HepG2 (cell line): ENCODE measurements around the gene GPER1. TPM values are rescaled to one million over a fixed set of nuclear protein-coding genes. Genes with fewer than 3 reads are reported as not detected.

Experiments used
- GABPB1 ChIP-seq: IDR thresholded peaks from 2 replicates; pipeline ENCODE4 v1.6.1; 2016; ENCODE audit warnings: mild to moderate bottlenecking, missing genetic modification reagents, moderate library complexity, missing compliant biosample characterization
- GATAD2A ChIP-seq: IDR thresholded peaks from 2 replicates; pipeline ENCODE4 v1.6.1; 2016
- GMEB2 ChIP-seq: IDR thresholded peaks from 2 replicates; pipeline ENCODE4 v1.6.1; 2016; ENCODE audit warnings: missing biosample characterization, missing genetic modification reagents, low read depth
- HNRNPH1 ChIP-seq: fragments of 200-400 bp; formaldehyde crosslinking; optimal IDR thresholded peaks from 2 replicates; pipeline ENCODE3; 2017; ENCODE audit warnings: mild to moderate bottlenecking, low read depth, low read length
- HNRNPL ChIP-seq: fragments of 200-400 bp; formaldehyde crosslinking; IDR thresholded peaks from 2 replicates; pipeline ENCODE4 v1.6.1; 2017; ENCODE audit warnings: mild to moderate bottlenecking, low read depth, low read length
- HOXD1 ChIP-seq: sonication (generic); formaldehyde crosslinking; IDR thresholded peaks from 2 replicates; pipeline ENCODE4 v1.5.0; 2020; ENCODE audit warnings: missing genetic modification reagents
- MEIS2 ChIP-seq: sonication (generic); formaldehyde crosslinking; IDR thresholded peaks from 2 replicates; pipeline ENCODE4 v1.9.0; 2021; ENCODE audit warnings: mild to moderate bottlenecking, missing genetic modification reagents
- MTF2 ChIP-seq: sonication (generic); formaldehyde crosslinking; IDR thresholded peaks from 2 replicates; pipeline ENCODE4 v1.5.0; 2020; ENCODE audit warnings: missing genetic modification reagents, borderline replicate concordance
- MZF1 ChIP-seq: sonication (generic); formaldehyde crosslinking; IDR thresholded peaks from 2 replicates; pipeline ENCODE4 v1.8.1; 2023; ENCODE audit warnings: mild to moderate bottlenecking, missing genetic modification reagents, borderline replicate concordance
- NAIF1 ChIP-seq: sonication (generic); formaldehyde crosslinking; IDR thresholded peaks from 2 replicates; pipeline ENCODE4 v1.5.0; 2020; ENCODE audit warnings: mild to moderate bottlenecking, missing genetic modification reagents, borderline replicate concordance
- RAD21 ChIP-seq: fragments of 450-650 bp; formaldehyde crosslinking; IDR thresholded peaks from 2 replicates; pipeline ENCODE4 v1.5.0; 2020; ENCODE audit warnings: mild to moderate bottlenecking
- RBM22 ChIP-seq: fragments of 200-400 bp; formaldehyde crosslinking; optimal IDR thresholded peaks from 2 replicates; pipeline ENCODE3; 2017; ENCODE audit warnings: mild to moderate bottlenecking, low read length, moderate library complexity
- RXRA ChIP-seq: sonication (generic); formaldehyde crosslinking; IDR thresholded peaks from 2 replicates; pipeline ENCODE4 v1.5.1; 2020; ENCODE audit warnings: missing genetic modification reagents
- SRSF1 ChIP-seq: fragments of 200-400 bp; formaldehyde crosslinking; optimal IDR thresholded peaks from 2 replicates; pipeline ENCODE3; 2017; ENCODE audit warnings: mild to moderate bottlenecking, low read depth, low read length, moderate library complexity
- SSRP1 ChIP-seq: IDR thresholded peaks from 2 replicates; pipeline ENCODE4 v1.6.1; 2016; ENCODE audit warnings: control low read depth
- TBX3 ChIP-seq: fragments of 450-650 bp; IDR thresholded peaks from 2 replicates; pipeline ENCODE4 v1.6.1; 2017; ENCODE audit warnings: antibody characterized with exemption, mild to moderate bottlenecking, inconsistent platforms, borderline replicate concordance
- TMF1 ChIP-seq: sonication (generic); formaldehyde crosslinking; IDR thresholded peaks from 2 replicates; pipeline ENCODE4 v1.8.1; 2022; ENCODE audit warnings: low read depth, missing genetic modification reagents
- TOPORS ChIP-seq: sonication (generic); formaldehyde crosslinking; IDR thresholded peaks from 2 replicates; pipeline ENCODE4 v1.8.0; 2023; ENCODE audit warnings: mild to moderate bottlenecking, missing genetic modification reagents
- ZNF12 ChIP-seq: sonication (generic); formaldehyde crosslinking; IDR thresholded peaks from 2 replicates; pipeline ENCODE4 v1.5.0; 2020; ENCODE audit warnings: missing genetic modification reagents
- ZNF253 ChIP-seq: sonication (generic); formaldehyde crosslinking; IDR thresholded peaks from 2 replicates; pipeline ENCODE4 v1.8.0; 2022; ENCODE audit warnings: mild to moderate bottlenecking, missing genetic modification reagents, borderline replicate concordance
- ZNF460 ChIP-seq: sonication (generic); formaldehyde crosslinking; IDR thresholded peaks from 2 replicates; pipeline ENCODE4 v1.5.1; 2020; ENCODE audit warnings: missing genetic modification reagents, mild to moderate bottlenecking, borderline replicate concordance
- ZNF564 ChIP-seq: sonication (generic); formaldehyde crosslinking; IDR thresholded peaks from 2 replicates; pipeline ENCODE4 v1.8.1; 2023; ENCODE audit warnings: mild to moderate bottlenecking, missing genetic modification reagents
- ZNF644 ChIP-seq: IDR thresholded peaks from 2 replicates; pipeline ENCODE4 v1.6.1; 2016; ENCODE audit warnings: low read depth
- ZNF713 ChIP-seq: sonication (generic); formaldehyde crosslinking; IDR thresholded peaks from 2 replicates; pipeline ENCODE4 v1.4.0; 2020; ENCODE audit warnings: mild to moderate bottlenecking, missing genetic modification reagents
- ZNF773 ChIP-seq: sonication (generic); formaldehyde crosslinking; IDR thresholded peaks from 2 replicates; pipeline ENCODE4 v1.4.0; 2020; ENCODE audit warnings: missing genetic modification reagents, borderline replicate concordance
- ZNF775 ChIP-seq: sonication (generic); formaldehyde crosslinking; IDR thresholded peaks from 2 replicates; pipeline ENCODE4 v1.4.0; 2020; ENCODE audit warnings: missing genetic modification reagents, mild to moderate bottlenecking, moderate library complexity, borderline replicate concordance
- ZNF841 ChIP-seq: sonication (generic); formaldehyde crosslinking; IDR thresholded peaks from 2 replicates; pipeline ENCODE4 v1.8.1; 2023; ENCODE audit warnings: missing genetic modification reagents, borderline replicate concordance
- ZNF883 ChIP-seq: sonication (generic); formaldehyde crosslinking; IDR thresholded peaks from 2 replicates; pipeline ENCODE4 v1.5.1; 2020; ENCODE audit warnings: mild to moderate bottlenecking, missing genetic modification reagents; ENCODE audit errors: not compliant biosample characterization
- polyA plus RNA-seq, 8 experiments: library from polyadenylated mRNA; depleted of rRNA in 3 of 8; stranded (reverse) in 7 of 8; unstranded in 1 of 8; fragments of >200 nt; fragmentation: Illumina TruSeq in 4 of 8; extraction: Trizol in 4 of 8; gene quantifications; 2 replicates each; pipeline versions ENCODE4 v1.2.1 to v1.2.3, GENCODE V29; 2011 to 2016; ENCODE audit warnings: low read depth in 4 of 8, missing spikeins in 1 of 8, mixed read lengths in 1 of 8; ENCODE audit not compliant: insufficient read depth in 1 of 8
- total RNA-seq, 5 experiments: library from RNA; depleted of rRNA; stranded (reverse); fragments of >200 nt; fragmentation: Illumina TruSeq; extraction: Trizol; gene quantifications; 2 replicates each; pipeline ENCODE4 v1.2.3, GENCODE V29; 2016; ENCODE audit warnings: low read depth in 1 of 5
- TF ChIP-seq, protein P1 (sequence below): sonication (generic); formaldehyde crosslinking; IDR thresholded peaks from 2 replicates; pipeline ENCODE4 v1.4.0; 2020; ENCODE audit warnings: mild to moderate bottlenecking, missing genetic modification reagents

Gene GPER1
- total and polyA plus RNA-seq, 2 of the 13 experiments (the other 11 are each of a cell fraction or from before 2014, with no cell fraction given), result 12.7 to 19.7 TPM

GRCh38 chr7:1086588-1087464 is 1.1 kb upstream of the GPER1 start (continued):
- TF ChIP-seq NAIF1 (CRISPR knock-in tag) (0 out of 2 replicates have a peak, but pooled peaks have one; percentile 45), TMF1 (CRISPR knock-in tag) (peak; percentile 80; the same call in 1 of the 2 replicates), MEIS2 (peak; percentile 75), GATAD2A (CRISPR knock-in tag) (peak; percentile 85), MTF2 (peak; percentile 83; the same call in 1 of the 2 replicates), ZNF775 (CRISPR knock-in tag) (no peak), ZNF883 (CRISPR knock-in tag) (peak; percentile 21), ZNF12 (peak; percentile 16; the same call in 1 of the 2 replicates), HOXD1 (CRISPR knock-in tag) (no peak), GMEB2 (CRISPR knock-in tag) (no peak), ZNF713 (no peak), ZNF644 (CRISPR knock-in tag) (no peak), MZF1 (CRISPR knock-in tag) (0 out of 2 replicates have a peak, but pooled peaks have one; percentile 34), HNRNPH1 (no peak), HNRNPL (peak; percentile 61; the same call in 1 of the 2 replicates), RBM22 (no peak), TBX3 (no peak), TOPORS (CRISPR knock-in tag) (no peak), RXRA (CRISPR knock-in tag) (peak; percentile 69), GABPB1 (peak; percentile 74; the same call in 1 of the 2 replicates), ZNF253 (CRISPR knock-in tag) (no peak), ZNF564 (CRISPR knock-in tag) (peak; percentile 68; the same call in 1 of the 2 replicates), SRSF1 (peak; percentile 38), SSRP1 (CRISPR knock-in tag) (peak; percentile 83), RAD21 (CRISPR knock-in tag) (peak; percentile 85), ZNF841 (CRISPR knock-in tag) (no peak), ZNF460 (CRISPR knock-in tag) (no peak), ZNF773 (CRISPR knock-in tag) (no peak)
- TF ChIP-seq, protein P1, sequence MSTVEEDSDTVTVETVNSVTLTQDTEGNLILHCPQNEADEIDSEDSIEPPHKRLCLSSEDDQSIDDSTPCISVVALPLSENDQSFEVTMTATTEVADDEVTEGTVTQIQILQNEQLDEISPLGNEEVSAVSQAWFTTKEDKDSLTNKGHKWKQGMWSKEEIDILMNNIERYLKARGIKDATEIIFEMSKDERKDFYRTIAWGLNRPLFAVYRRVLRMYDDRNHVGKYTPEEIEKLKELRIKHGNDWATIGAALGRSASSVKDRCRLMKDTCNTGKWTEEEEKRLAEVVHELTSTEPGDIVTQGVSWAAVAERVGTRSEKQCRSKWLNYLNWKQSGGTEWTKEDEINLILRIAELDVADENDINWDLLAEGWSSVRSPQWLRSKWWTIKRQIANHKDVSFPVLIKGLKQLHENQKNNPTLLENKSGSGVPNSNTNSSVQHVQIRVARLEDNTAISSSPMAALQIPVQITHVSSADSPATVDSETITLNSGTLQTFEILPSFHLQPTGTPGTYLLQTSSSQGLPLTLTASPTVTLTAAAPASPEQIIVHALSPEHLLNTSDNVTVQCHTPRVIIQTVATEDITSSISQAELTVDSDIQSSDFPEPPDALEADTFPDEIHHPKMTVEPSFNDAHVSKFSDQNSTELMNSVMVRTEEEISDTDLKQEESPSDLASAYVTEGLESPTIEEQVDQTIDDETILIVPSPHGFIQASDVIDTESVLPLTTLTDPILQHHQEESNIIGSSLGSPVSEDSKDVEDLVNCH (CRISPR knock-in tag), result 0 out of 2 replicates have a peak, but pooled peaks have one; percentile 41
